Skeletal muscle cell (primary cell): ENCODE measurements around the gene SIAH1.
A peak's percentile ranks its signal among the peaks of the same experiment; 100 is the strongest.
"Not testable (repeated sequence)": the region's sequence is repeated elsewhere in the genome, so short reads cannot be mapped to it uniquely, and the experiment has no call there.

ENCODE experiments used
- DNase-seq: peaks from one replicate; pipeline ENCODE4 v3.0.0-alpha.2; 2010; ENCODE audit warnings: low read depth
- H3K4me3 ChIP-seq: 2 replicates; pipeline ENCODE4 v1.5.1; 2011; ENCODE audit warnings: low read depth, mild to moderate bottlenecking, control low read depth, low read length, moderate library complexity

SIAH1 gene

GRCh38 chr16:48347191-48347865 lies 37.9 kb downstream of the SIAH1 start:
- no peak for DNase-seq
- no peak overlapping the region for H3K4me3 ChIP-seq

- DNase-seq: no peak
- no peak overlapping the region for H3K4me3 ChIP-seq
These were observed 42.6 kb downstream of the SIAH1 start for GRCh38 chr16:48342591-48342990.

GRCh38 chr16:48340054-48340453 lies 45.2 kb downstream of the SIAH1 start:
- no peak for DNase-seq
- H3K4me3 ChIP-seq: no peak overlapping the region

DNA sequence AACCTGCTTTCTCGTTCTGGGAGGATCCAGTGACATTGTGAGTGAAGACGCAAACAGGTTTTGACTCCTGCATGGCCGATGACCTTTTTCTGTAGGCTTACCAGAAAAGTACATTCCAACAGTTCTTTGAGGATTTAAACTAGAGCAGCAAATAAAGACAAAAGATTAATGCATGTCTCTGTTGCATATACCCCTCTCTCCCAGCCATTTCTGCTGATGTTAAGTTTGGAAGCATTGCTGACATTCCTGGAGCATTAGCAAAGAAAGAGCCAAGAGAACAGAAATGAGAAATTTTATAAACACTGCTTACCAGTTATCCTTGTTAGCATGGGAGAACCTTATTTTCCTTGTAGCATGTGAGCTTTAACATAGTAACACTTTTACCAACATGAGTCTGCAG lies 49.3 kb downstream of the SIAH1 start:
- DNase-seq: no peak
- no peak overlapping the region for H3K4me3 ChIP-seq

GRCh38 chr16:48334325-48334724 lies 50.9 kb downstream of the SIAH1 start:
- H3K4me3 ChIP-seq: no peak overlapping the region
- DNase-seq: no peak

DNA sequence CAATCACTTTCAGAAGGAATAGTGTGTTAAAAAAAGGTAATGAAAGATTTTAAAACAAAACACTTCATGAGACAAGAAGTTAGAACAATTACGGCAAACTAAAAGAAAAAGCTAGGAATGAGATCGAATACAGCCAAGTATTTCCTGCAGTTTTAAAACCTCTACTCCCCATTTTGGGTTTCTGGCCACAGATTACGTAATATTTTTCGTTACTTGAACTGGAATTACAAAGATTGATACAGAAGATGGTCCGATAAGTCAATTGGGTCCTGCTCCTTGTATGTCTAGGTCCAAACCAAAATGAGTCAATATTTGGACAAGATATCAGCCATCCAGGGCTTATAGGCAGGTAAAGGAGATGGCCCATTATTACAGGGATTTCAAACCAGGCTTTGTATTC lies 52.2 kb downstream of the SIAH1 start:
- DNase-seq: no peak
- H3K4me3 ChIP-seq: no peak overlapping the region

GRCh38 chr16:48330841-48331192 lies 54.4 kb downstream of the SIAH1 start:
- no peak overlapping the region for H3K4me3 ChIP-seq

DNA sequence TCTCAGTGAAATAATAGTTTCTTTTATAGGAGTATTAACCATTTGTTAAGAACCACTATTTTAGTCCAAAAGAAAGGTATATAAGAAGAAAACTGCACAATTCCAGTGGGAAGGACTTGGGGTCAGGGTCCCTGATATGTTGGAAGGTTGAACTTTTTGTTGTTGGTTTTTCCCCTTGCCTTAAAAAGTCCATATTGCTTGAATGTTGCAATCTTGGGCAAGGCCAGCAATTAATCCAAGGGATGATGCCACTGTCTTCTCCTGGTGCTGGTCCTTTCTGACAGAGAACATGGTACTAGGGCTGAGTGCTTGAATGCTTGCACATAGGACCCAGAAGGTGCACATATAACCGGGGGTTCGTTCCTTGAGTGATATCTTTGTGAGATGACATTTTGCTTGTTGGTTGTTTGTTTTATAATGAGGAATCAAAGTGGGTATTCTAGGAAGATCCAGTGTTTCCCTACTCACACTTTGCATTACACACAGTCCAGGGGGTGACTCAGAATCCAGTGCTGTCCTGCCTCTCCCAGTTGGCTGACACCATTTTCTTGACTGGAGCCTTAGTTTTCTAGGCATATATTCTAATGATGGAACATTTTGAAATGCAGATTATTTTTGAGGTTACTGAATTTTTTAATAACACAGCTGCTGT lies 54.9 kb downstream of the SIAH1 start:
- DNase-seq: no peak
- H3K4me3 ChIP-seq: no peak overlapping the region

More at GRCh38 chr16:48330841-48331192, 54.4 kb downstream of the SIAH1 start:
- DNase-seq: no peak

GRCh38 chr16:48329138-48329537 lies 56.1 kb downstream of the SIAH1 start:
- DNase-seq: no peak

DNA sequence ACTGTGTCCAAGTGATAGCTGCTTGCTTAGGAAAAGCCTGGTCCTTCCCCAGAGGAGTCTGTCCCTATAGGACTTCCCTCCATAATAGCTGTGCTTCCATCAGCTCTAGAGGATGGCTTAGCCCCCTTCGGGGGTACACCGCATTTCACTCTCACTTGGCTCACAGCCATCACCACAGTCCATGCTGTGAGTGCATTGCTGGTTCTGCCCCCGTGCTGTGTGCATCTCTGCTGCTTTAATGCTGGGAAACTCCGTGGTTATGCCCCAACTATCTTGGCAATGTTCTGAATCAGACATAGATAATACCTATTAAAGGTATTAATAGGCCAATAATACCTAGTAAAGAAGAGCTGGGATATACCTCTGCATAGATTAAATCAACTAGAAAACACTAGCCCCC lies 58.3 kb downstream of the SIAH1 start:
- H3K4me3 ChIP-seq: no peak overlapping the region
- no peak for DNase-seq

More at GRCh38 chr16:48329138-48329537, 56.1 kb downstream of the SIAH1 start:
- no peak overlapping the region for H3K4me3 ChIP-seq

- H3K4me3 ChIP-seq: no peak overlapping the region
- DNase-seq: no peak
These were observed 61.1 kb downstream of the SIAH1 start for GRCh38 chr16:48323783-48324775.

- DNase-seq: no peak
- no peak overlapping the region for H3K4me3 ChIP-seq
These were observed 63.7 kb downstream of the SIAH1 start for GRCh38 chr16:48321317-48322036.

GRCh38 chr16:48318630-48319029 lies 66.6 kb downstream of the SIAH1 start:
- DNase-seq: no peak
- no peak overlapping the region for H3K4me3 ChIP-seq

GRCh38 chr16:48317614-48318315 lies 67.4 kb downstream of the SIAH1 start:
- no peak overlapping the region for H3K4me3 ChIP-seq
- peak; percentile 78 for DNase-seq

GRCh38 chr16:48317026-48317425 lies 68.2 kb downstream of the SIAH1 start:
- DNase-seq: no peak
- H3K4me3 ChIP-seq: no peak overlapping the region

DNA sequence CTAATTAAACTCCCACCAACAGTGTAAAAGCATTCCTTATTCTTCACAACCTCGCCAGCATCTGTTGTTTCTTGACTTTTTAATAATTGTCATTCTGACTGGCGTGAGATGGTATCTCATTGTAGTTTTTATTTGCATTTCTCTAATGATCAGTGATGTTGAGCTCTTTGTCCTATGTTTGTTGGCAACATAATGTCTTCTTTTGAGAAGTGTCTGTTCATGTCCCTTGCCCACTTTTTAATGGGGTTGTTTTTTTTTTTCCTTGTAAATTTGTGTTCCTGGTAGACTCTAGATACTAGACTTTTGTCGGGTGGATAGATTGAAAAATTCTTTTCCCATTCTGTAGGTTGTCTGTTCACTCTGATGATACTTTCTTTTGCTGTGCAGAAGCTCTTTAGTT lies 71.3 kb downstream of the SIAH1 start:
- not testable (repeated sequence) for H3K4me3 ChIP-seq, DNase-seq

GRCh38 chr16:48310908-48311641 lies 74.1 kb downstream of the SIAH1 start:
- no peak for DNase-seq
- no peak overlapping the region for H3K4me3 ChIP-seq
